DOHH2 (cell line): ENCODE data around the gene SYN1.

Experiments
- CTCF ChIP-seq: fragments of 200-600 bp; sonication (generic); IDR thresholded peaks from one replicate; pipeline ENCODE4 v1.5.1; 2014; ENCODE audit warnings: antibody characterized with exemption, mild to moderate bottlenecking, low read depth, low read length; ENCODE audit not compliant: poor library complexity, severe bottlenecking
- EZH2phosphoT487 ChIP-seq: fragments of 200-600 bp; sonication (generic); IDR thresholded peaks from 2 replicates; pipeline ENCODE4 v1.6.1; 2017; ENCODE audit warnings: borderline replicate concordance, mild to moderate bottlenecking, antibody characterized with exemption, low read length, moderate library complexity, mixed read lengths

- TF ChIP-seq CTCF, result no peak
- no peak for TF ChIP-seq EZH2phosphoT487
Observed at GRCh38 chrX:47561659-47562151, 58.0 kb downstream of the SYN1 start.
